HepG2 (cell line): ENCODE data around the gene USP14. TPM values are rescaled to one million over a fixed set of nuclear protein-coding genes. Genes with fewer than 3 reads are reported as not detected.
A peak's percentile ranks its signal among the peaks of the same experiment; 100 is the strongest.

ENCODE experiments used
- CEBPB ChIP-seq: IDR thresholded peaks from 2 replicates; pipeline ENCODE4 v1.6.1; 2011; ENCODE audit warnings: low read depth, low read length, improper control_type of control experiment, borderline replicate concordance
- DPF2 ChIP-seq: sonication (generic); formaldehyde crosslinking; IDR thresholded peaks from 2 replicates; pipeline ENCODE4 v1.4.0; 2020; ENCODE audit warnings: mild to moderate bottlenecking, low read depth, missing genetic modification reagents, borderline replicate concordance
- E2F1 ChIP-seq: sonication (generic); formaldehyde crosslinking; IDR thresholded peaks from 2 replicates; pipeline ENCODE4 v1.5.0; 2020; ENCODE audit warnings: missing genetic modification reagents
- HNRNPUL1 ChIP-seq: fragments of 200-400 bp; formaldehyde crosslinking; IDR thresholded peaks from 2 replicates; pipeline ENCODE4 v1.6.1; 2017; ENCODE audit warnings: low read depth, mild to moderate bottlenecking, low read length, moderate library complexity
- KDM3A ChIP-seq: IDR thresholded peaks from 2 replicates; pipeline ENCODE4 v1.6.1; 2018; ENCODE audit warnings: low read depth, missing compliant biosample characterization
- MAFF ChIP-seq: IDR thresholded peaks from 2 replicates; pipeline ENCODE4 v1.6.1; 2011; ENCODE audit warnings: low read depth, low read length, improper control_type of control experiment
- MLXIP ChIP-seq: sonication (generic); formaldehyde crosslinking; IDR thresholded peaks from 2 replicates; pipeline ENCODE4 v1.9.0; 2021; ENCODE audit warnings: missing genetic modification reagents, borderline replicate concordance
- POLR2G ChIP-seq: fragments of 200-400 bp; formaldehyde crosslinking; IDR thresholded peaks from 2 replicates; pipeline ENCODE4 v1.6.1; 2018; ENCODE audit warnings: mild to moderate bottlenecking, low read depth, low read length, moderate library complexity
- RXRB ChIP-seq: IDR thresholded peaks from 2 replicates; pipeline ENCODE4 v1.6.1; 2016; ENCODE audit warnings: borderline replicate concordance, missing genetic modification reagents, missing compliant biosample characterization
- SMAD3 ChIP-seq: sonication (generic); formaldehyde crosslinking; IDR thresholded peaks from 2 replicates; pipeline ENCODE4 v1.4.0; 2020; ENCODE audit warnings: missing genetic modification reagents
- TMF1 ChIP-seq: sonication (generic); formaldehyde crosslinking; IDR thresholded peaks from 2 replicates; pipeline ENCODE4 v1.8.1; 2022; ENCODE audit warnings: low read depth, missing genetic modification reagents
- TOE1 ChIP-seq: sonication (generic); formaldehyde crosslinking; IDR thresholded peaks from 2 replicates; pipeline ENCODE4 v1.4.0; 2020; ENCODE audit warnings: mild to moderate bottlenecking, missing genetic modification reagents
- ZBTB3 ChIP-seq: sonication (generic); formaldehyde crosslinking; IDR thresholded peaks from 2 replicates; pipeline ENCODE4 v1.4.0; 2020; ENCODE audit warnings: low read depth, mild to moderate bottlenecking, moderate library complexity, missing genetic modification reagents, borderline replicate concordance
- ZNF3 ChIP-seq: IDR thresholded peaks from 2 replicates; pipeline ENCODE4 v1.7.0; 2017; ENCODE audit warnings: inconsistent platforms
- ZNF30 ChIP-seq: sonication (generic); formaldehyde crosslinking; IDR thresholded peaks from 2 replicates; pipeline ENCODE4 v1.5.0; 2020; ENCODE audit warnings: mild to moderate bottlenecking, missing genetic modification reagents
- ZNF441 ChIP-seq: sonication (generic); formaldehyde crosslinking; IDR thresholded peaks from 2 replicates; pipeline ENCODE4 v1.7.0; 2021; ENCODE audit warnings: missing genetic modification reagents, borderline replicate concordance
- ZNF496 ChIP-seq: sonication (generic); formaldehyde crosslinking; IDR thresholded peaks from 2 replicates; pipeline ENCODE4 v1.8.1; 2023; ENCODE audit warnings: mild to moderate bottlenecking, moderate library complexity, missing genetic modification reagents; ENCODE audit not compliant: insufficient replicate concordance
- ZNF501 ChIP-seq: sonication (generic); formaldehyde crosslinking; IDR thresholded peaks from 2 replicates; pipeline ENCODE4 v1.5.1; 2020; ENCODE audit warnings: mild to moderate bottlenecking, moderate library complexity, missing genetic modification reagents
- ZNF766 ChIP-seq: sonication (generic); formaldehyde crosslinking; IDR thresholded peaks from 2 replicates; pipeline ENCODE4 v1.5.0; 2020; ENCODE audit warnings: missing genetic modification reagents, borderline replicate concordance
- polyA plus RNA-seq, 8 experiments: library from polyadenylated mRNA; depleted of rRNA in 3 of 8; stranded (reverse) in 7 of 8; unstranded in 1 of 8; fragments of >200 nt; fragmentation: Illumina TruSeq in 4 of 8; extraction: Trizol in 4 of 8; gene quantifications; 2 replicates each; pipeline versions ENCODE4 v1.2.1 to v1.2.3, GENCODE V29; 2011 to 2016; ENCODE audit warnings: low read depth in 4 of 8, missing spikeins in 1 of 8, mixed read lengths in 1 of 8; ENCODE audit not compliant: insufficient read depth in 1 of 8
- total RNA-seq, 5 experiments: library from RNA; depleted of rRNA; stranded (reverse); fragments of >200 nt; fragmentation: Illumina TruSeq; extraction: Trizol; gene quantifications; 2 replicates each; pipeline ENCODE4 v1.2.3, GENCODE V29; 2016; ENCODE audit warnings: low read depth in 1 of 5
- TF ChIP-seq, protein P1 (sequence below): sonication (generic); formaldehyde crosslinking; IDR thresholded peaks from 2 replicates; pipeline ENCODE4 v1.4.0; 2020; ENCODE audit warnings: mild to moderate bottlenecking, missing genetic modification reagents

USP14 gene
- total and polyA plus RNA-seq, 2 of the 13 experiments (the other 11 are each of a cell fraction or from before 2014, with no cell fraction given): 14.7 to 16.6 TPM

DNA sequence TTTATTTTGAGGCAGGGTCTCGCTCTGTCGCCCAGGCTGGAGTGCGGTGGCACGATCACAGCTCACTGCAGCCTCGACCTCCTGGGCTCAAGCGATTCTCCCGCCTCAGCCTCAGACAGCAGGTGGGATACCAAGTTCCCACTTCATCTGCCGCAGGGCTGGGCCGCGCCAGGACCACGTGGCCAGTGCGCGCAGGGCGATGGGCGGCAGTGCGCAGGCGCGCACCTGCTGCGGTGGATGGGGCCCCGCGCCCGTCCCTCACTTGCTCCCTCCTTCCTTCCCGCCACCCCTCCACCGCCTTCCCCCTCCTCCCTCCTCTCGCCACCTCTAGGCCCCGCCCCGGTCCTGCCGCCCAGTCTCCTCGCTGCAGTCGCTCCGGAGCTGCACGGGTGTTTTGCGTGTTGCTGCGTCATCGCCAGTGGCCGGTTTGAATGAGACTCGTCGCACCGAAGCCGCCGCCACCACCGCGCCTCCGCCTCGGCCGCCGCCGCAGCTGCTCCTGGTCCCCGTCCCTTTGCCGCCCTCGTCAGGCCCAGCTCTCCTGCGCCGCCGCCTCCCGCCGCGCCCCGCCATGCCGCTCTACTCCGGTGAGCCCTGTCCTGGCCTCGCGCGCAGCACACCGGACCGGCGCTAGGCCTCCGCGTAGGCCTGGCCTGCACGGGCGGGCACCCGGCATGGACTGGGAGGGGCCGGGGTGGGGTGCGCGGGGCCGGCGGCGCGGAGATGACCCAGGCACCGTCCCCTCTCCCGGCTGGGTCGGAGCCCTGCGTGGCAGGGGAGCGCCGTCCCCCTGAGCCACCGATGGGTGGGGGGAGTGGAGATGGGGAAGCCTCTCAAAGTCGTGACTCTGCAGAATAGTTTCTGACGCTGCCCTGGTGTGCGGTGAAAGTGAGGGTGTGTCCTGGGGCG lies at the start of gene USP14 (continued):
- TF ChIP-seq CEBPB (no peak), KDM3A (CRISPR knock-in tag) (peak; percentile 29; the same call in 1 of the 2 replicates), POLR2G (peak; percentile 79), TOE1 (0 out of 2 replicates have a peak, but pooled peaks have one; percentile 47), ZNF501 (CRISPR knock-in tag) (peak; percentile 39; the same call in 1 of the 2 replicates), ZBTB3 (0 out of 2 replicates have a peak, but pooled peaks have one; percentile 77), RXRB (peak; percentile 51; the same call in 1 of the 2 replicates), HNRNPUL1 (no peak), MLXIP (peak; percentile 78; the same call in 1 of the 2 replicates), ZNF30 (peak; percentile 95), MAFF (no peak), SMAD3 (no peak; the same call in 1 of the 2 replicates), DPF2 (CRISPR knock-in tag) (no peak), ZNF441 (peak; percentile 94), ZNF496 (no peak), E2F1 (CRISPR knock-in tag) (peak; percentile 54; the same call in 1 of the 2 replicates), ZNF766 (CRISPR knock-in tag) (peak; percentile 98; the same call in 1 of the 2 replicates), TMF1 (peak; percentile 98), ZNF3 (CRISPR knock-in tag) (peak; percentile 65)
- TF ChIP-seq, protein P1, sequence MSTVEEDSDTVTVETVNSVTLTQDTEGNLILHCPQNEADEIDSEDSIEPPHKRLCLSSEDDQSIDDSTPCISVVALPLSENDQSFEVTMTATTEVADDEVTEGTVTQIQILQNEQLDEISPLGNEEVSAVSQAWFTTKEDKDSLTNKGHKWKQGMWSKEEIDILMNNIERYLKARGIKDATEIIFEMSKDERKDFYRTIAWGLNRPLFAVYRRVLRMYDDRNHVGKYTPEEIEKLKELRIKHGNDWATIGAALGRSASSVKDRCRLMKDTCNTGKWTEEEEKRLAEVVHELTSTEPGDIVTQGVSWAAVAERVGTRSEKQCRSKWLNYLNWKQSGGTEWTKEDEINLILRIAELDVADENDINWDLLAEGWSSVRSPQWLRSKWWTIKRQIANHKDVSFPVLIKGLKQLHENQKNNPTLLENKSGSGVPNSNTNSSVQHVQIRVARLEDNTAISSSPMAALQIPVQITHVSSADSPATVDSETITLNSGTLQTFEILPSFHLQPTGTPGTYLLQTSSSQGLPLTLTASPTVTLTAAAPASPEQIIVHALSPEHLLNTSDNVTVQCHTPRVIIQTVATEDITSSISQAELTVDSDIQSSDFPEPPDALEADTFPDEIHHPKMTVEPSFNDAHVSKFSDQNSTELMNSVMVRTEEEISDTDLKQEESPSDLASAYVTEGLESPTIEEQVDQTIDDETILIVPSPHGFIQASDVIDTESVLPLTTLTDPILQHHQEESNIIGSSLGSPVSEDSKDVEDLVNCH (CRISPR knock-in tag): no peak; the same call in 1 of the 2 replicates
